Gastrocnemius medialis (tissue), 4 donors: ENCODE measurements around the gene LAMA2. TPM values are rescaled to one million over a fixed set of nuclear protein-coding genes. Genes with fewer than 3 reads are reported as not detected.

ENCODE experiments used
- ATAC-seq, 2 donors: fragments of 150-250 bp; one replicate each; pipeline ENCODE4 v1.9.1; 2016
- DNase-seq, 2 donors: peaks; one replicate each; pipeline ENCODE4 v3.0.0-alpha.2; 2019
- H3K27ac ChIP-seq, 4 donors: fragments of 200-600 bp; sonication (generic); 1 replicate in 1 of 4; 2 replicates in 3 of 4; pipeline ENCODE4 v1.5.1; 2016 to 2018; ENCODE audit warnings: mild to moderate bottlenecking in 2 of 4, moderate library complexity in 1 of 4
- H3K27me3 ChIP-seq, 3 donors: fragments of 200-600 bp; sonication (generic) in 2 of 3; 1 replicate in 1 of 3; 2 replicates in 2 of 3; pipeline versions ENCODE4 v1.5.1 to v1.6.0; 2016 to 2019; ENCODE audit warnings: mild to moderate bottlenecking in 1 of 3, moderate library complexity in 1 of 3
- H3K36me3 ChIP-seq, 2 donors: fragments of 200-600 bp; sonication (generic) in 1 of 2; one replicate each; pipeline ENCODE4 v1.5.1; 2017 to 2018
- H3K4me1 ChIP-seq, 2 donors: fragments of 200-600 bp; sonication (generic) in 1 of 2; one replicate each; pipeline ENCODE4 v1.5.1; 2016 to 2017; ENCODE audit warnings: mild to moderate bottlenecking in 2 of 2
- H3K4me3 ChIP-seq, 4 donors: fragments of 200-600 bp; sonication (generic) in 3 of 4; 1 replicate in 1 of 4; 2 replicates in 3 of 4; pipeline ENCODE4 v1.5.1; 2016 to 2019; ENCODE audit warnings: mild to moderate bottlenecking in 2 of 4
- H3K9me3 ChIP-seq, 3 donors: fragments of 200-600 bp; sonication (generic) in 2 of 3; 1 replicate in 1 of 3; 2 replicates in 2 of 3; pipeline ENCODE4 v1.5.1; 2016 to 2019
- POLR2A ChIP-seq, 2 donors: fragments of 450-650 bp; IDR thresholded peaks; one replicate each; pipeline ENCODE4 v1.6.1; 2017; ENCODE audit warnings: antibody characterized with exemption in 2 of 2, mild to moderate bottlenecking in 2 of 2, moderate library complexity in 2 of 2
- in situ Hi-C, 4 donors: fragments of 200-750 bp; cut with MboI; loops; one replicate each; pipeline versions ENCODE4 v1.15.0 to v1.8.0; 2017; ENCODE audit warnings: low sequenced_read_pairs in 4 of 4
- intact Hi-C: fragments of 100-400 bp; cut with DNase I; formaldehyde crosslinking; loops from one replicate; pipeline ENCODE4 v1.15.1; 2023; ENCODE audit warnings: low total_unique reads
- total RNA-seq, 4 donors: library from RNA; depleted of rRNA; stranded (reverse); fragments of >200 nt; gene quantifications; one replicate each; pipeline versions ENCODE4 v1.1.0 to v1.2.3, GENCODE V29; 2016
- TF ChIP-seq, protein P1 (sequence below), 5 experiments: fragments of 450-650 bp in 3 of 5; fragments of 200-600 bp in 2 of 5; sonication (generic) in 2 of 5; IDR thresholded peaks in 4 of 5; conservative IDR thresholded peaks in 1 of 5; 1 replicate in 4 of 5; 2 replicates in 1 of 5; pipeline ENCODE4 v1.5.1; 2016 to 2019; ENCODE audit warnings: antibody characterized with exemption in 5 of 5, mild to moderate bottlenecking in 3 of 5, moderate library complexity in 3 of 5

Gene LAMA2
- total RNA-seq, 4 donors from 2014 or later: 52.9 to 113 (median 71.3) TPM

DNA sequence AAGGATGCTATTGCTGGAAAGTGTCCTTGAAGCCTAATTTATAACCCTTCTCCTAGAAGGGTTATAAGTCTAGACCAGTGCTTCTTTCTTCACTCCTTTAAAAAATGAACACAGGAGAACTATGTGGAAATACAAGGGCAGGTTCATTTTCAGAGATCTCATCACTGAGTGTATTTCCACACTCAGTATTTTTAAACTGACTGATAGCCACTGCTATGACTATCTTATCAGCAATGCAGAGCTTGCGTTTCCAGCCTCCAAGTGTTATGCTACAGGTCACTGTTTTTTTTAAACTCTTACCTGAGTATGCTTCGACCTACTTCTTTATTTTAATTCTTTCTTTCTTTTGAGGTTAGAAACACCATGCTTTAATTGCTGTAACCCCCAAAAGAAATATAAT lies 508.0 kb downstream of the LAMA2 start:
- peaks cover 0 to 9% of the 10 kb centered on the region in 2 donors for H3K36me3 ChIP-seq
- DNase-seq: no peak
- TF ChIP-seq POLR2A (IDR thresholded peaks at IDR 0.05): no peak
- TF ChIP-seq, protein P1, sequence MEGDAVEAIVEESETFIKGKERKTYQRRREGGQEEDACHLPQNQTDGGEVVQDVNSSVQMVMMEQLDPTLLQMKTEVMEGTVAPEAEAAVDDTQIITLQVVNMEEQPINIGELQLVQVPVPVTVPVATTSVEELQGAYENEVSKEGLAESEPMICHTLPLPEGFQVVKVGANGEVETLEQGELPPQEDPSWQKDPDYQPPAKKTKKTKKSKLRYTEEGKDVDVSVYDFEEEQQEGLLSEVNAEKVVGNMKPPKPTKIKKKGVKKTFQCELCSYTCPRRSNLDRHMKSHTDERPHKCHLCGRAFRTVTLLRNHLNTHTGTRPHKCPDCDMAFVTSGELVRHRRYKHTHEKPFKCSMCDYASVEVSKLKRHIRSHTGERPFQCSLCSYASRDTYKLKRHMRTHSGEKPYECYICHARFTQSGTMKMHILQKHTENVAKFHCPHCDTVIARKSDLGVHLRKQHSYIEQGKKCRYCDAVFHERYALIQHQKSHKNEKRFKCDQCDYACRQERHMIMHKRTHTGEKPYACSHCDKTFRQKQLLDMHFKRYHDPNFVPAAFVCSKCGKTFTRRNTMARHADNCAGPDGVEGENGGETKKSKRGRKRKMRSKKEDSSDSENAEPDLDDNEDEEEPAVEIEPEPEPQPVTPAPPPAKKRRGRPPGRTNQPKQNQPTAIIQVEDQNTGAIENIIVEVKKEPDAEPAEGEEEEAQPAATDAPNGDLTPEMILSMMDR (IDR thresholded peaks at IDR 0.05 in 4 of 5, conservative IDR thresholded peaks at IDR 0.05 in 1 of 5): no peak
- no peak for ATAC-seq
- H3K27ac ChIP-seq: no peak overlapping the region
- no peak overlapping the region for H3K4me3 ChIP-seq
- H3K9me3 ChIP-seq: no peaks in the 10 kb centered on the region
- H3K27me3 ChIP-seq: no peaks in the 10 kb centered on the region
- intact Hi-C loops (no loop called here), in situ Hi-C loops (no loop called here)
- H3K4me1 ChIP-seq: no peaks in the 10 kb centered on the region

DNA sequence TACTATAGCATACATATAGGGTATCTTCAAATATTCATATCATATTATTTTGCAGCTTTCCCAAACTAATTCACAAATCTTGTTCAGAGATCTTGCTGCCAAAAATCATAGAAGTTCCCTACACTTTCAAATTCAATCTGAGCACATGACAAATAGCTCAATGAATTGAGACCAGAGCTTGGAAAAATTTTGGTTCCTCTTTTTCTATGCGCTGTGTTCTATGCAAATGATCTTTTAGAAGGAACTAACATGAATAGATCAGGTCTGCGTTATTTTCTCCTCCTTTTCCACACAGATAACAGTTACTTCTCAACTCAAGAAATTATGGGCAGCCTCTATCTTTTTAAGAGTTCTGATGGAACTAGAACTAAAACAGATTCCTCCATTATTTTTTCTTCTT lies 510.7 kb downstream of the LAMA2 start:
- TF ChIP-seq, protein P1 (IDR thresholded peaks at IDR 0.05 in 4 of 5, conservative IDR thresholded peaks at IDR 0.05 in 1 of 5): no peak
- TF ChIP-seq POLR2A (IDR thresholded peaks at IDR 0.05): no peak
- ATAC-seq: no peak
- intact Hi-C loops (no loop called here), in situ Hi-C loops (no loop called here)
- H3K27me3 ChIP-seq: no peaks in the 10 kb centered on the region
- no peak overlapping the region for H3K4me3 ChIP-seq
- no peak for DNase-seq
- H3K4me1 ChIP-seq: no peaks in the 10 kb centered on the region
- no peaks in the 10 kb centered on the region for H3K36me3 ChIP-seq
- no peak overlapping the region for H3K27ac ChIP-seq
- no peaks in the 10 kb centered on the region for H3K9me3 ChIP-seq

DNA sequence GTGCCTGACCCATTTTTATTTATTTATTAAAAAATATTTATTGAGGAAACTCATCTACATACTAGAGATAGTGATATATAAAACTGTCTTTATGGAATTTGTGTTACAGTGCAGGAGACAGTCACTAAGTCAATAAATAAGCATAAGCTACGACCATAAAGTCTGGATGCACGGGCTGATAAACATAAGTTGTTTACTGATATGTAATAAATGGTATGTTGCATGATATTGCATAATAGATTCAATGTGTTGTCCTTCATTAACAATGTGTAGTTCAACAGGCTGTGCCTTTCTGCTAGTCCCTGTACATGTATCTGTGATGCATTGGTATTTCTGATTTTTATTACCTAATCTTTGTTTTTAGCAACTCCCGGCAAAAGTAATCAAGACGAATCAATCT lies 515.8 kb downstream of the LAMA2 start:
- DNase-seq (no peak), ATAC-seq (no peak)
- in situ Hi-C loops (no loop called here), intact Hi-C loops (no loop called here)
- no peak overlapping the region for H3K27ac ChIP-seq
- TF ChIP-seq POLR2A (IDR thresholded peaks at IDR 0.05): no peak
- TF ChIP-seq, protein P1 (IDR thresholded peaks at IDR 0.05 in 4 of 5, conservative IDR thresholded peaks at IDR 0.05 in 1 of 5): no peak
- no peaks in the 10 kb centered on the region for H3K9me3 ChIP-seq
- no peak overlapping the region for H3K4me3 ChIP-seq
- no peaks in the 10 kb centered on the region for H3K4me1 ChIP-seq
- H3K36me3 ChIP-seq: peaks cover 0 to 3% of the 10 kb centered on the region in 2 donors
- H3K27me3 ChIP-seq: no peaks in the 10 kb centered on the region

DNA sequence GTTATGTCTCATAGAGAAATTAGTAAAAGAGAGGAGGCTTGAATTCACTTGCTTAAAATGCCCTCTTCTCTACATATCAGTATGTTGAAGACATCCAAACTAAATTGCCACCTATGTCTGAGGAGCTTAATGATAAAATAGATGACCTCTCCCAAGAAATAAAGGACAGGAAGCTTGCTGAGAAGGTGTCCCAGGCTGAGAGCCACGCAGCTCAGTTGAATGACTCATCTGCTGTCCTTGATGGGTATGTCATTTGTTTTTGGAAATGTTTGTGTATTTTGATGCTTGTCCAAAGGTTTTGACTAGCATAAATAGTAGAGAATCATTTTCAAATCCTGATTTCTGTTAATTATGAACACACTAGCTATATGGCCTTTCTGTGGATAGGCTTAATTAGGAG lies 519.3 kb downstream of the LAMA2 start:
- intact Hi-C loops (no loop called here), in situ Hi-C loops (no loop called here)
- DNase-seq (no peak), ATAC-seq (no peak)
- no peaks in the 10 kb centered on the region for H3K27me3 ChIP-seq
- peaks cover 0 to 5% of the 10 kb centered on the region in 2 donors for H3K36me3 ChIP-seq
- H3K27ac ChIP-seq: no peak overlapping the region
- no peak overlapping the region for H3K4me3 ChIP-seq
- no peaks in the 10 kb centered on the region for H3K9me3 ChIP-seq
- no peak for TF ChIP-seq POLR2A (IDR thresholded peaks at IDR 0.05)
- no peaks in the 10 kb centered on the region for H3K4me1 ChIP-seq

DNA sequence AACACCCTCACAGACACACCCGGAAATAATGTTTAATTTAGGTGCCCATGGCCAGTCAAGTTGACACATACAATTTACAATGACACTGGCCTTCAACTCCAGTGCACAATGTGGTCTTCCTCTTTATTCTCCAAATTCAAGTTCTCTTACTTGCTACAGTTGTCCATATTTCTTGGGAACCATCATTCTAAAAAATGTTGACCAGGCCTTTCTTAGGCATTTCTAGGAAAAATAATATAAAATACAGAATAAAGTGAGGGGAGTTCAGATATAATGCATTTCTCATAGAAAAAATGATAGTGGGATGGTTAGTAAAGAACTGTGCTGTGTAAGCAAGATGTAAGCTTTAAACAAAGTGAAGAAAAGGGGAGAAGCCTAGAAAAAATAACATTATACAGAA lies 528.2 kb downstream of the LAMA2 start:
- ATAC-seq (no peak), DNase-seq (no peak)
- H3K27ac ChIP-seq: no peak overlapping the region
- TF ChIP-seq, protein P1 (IDR thresholded peaks at IDR 0.05 in 4 of 5, conservative IDR thresholded peaks at IDR 0.05 in 1 of 5): no peak
- no peak for TF ChIP-seq POLR2A (IDR thresholded peaks at IDR 0.05)
- no peaks in the 10 kb centered on the region for H3K27me3 ChIP-seq
- in situ Hi-C loops (no loop called here), intact Hi-C loops (no loop called here)
- H3K36me3 ChIP-seq: no peaks in the 10 kb centered on the region
- H3K9me3 ChIP-seq: no peaks in the 10 kb centered on the region
- no peak overlapping the region for H3K4me3 ChIP-seq
- H3K4me1 ChIP-seq: no peaks in the 10 kb centered on the region
